GM23338 (cell line): ENCODE data around the gene RTN4RL1. TPM values are rescaled to one million over a fixed set of nuclear protein-coding genes. Genes with fewer than 3 reads are reported as not detected.

Experiments used
- ATAC-seq: fragments of 200-7000 bp; cut with Tn5 transposase; 3 replicates; pipeline ENCODE4 v1.9.1; 2020
- DNase-seq: peaks from one replicate; pipeline ENCODE4 v3.0.0-alpha.2; 2015; ENCODE audit warnings: low spot score
- H2AFZ ChIP-seq: fragments of 200-600 bp; sonication (generic); 2 replicates; pipeline ENCODE4 v1.8.0; 2016; ENCODE audit warnings: antibody characterized with exemption, mild to moderate bottlenecking, moderate library complexity
- H3F3A ChIP-seq: fragments of 200-600 bp; sonication (generic); replicated peaks from 2 replicates; pipeline ENCODE4 v1.8.0; 2017; ENCODE audit warnings: antibody characterized with exemption, mixed run types, low read depth
- H3K27ac ChIP-seq: fragments of 200-600 bp; sonication (generic); 2 replicates; pipeline ENCODE4 v1.6.1; 2016; ENCODE audit warnings: low read depth
- H3K27me3 ChIP-seq: fragments of 200-600 bp; sonication (generic); 2 replicates; pipeline ENCODE4 v1.8.0; 2016; ENCODE audit warnings: mild to moderate bottlenecking, mixed run types, moderate library complexity; ENCODE audit not compliant: insufficient read depth
- H3K36me3 ChIP-seq: fragments of 200-600 bp; sonication (generic); 2 replicates; pipeline ENCODE4 v1.8.0; 2016; ENCODE audit warnings: mild to moderate bottlenecking; ENCODE audit not compliant: insufficient read depth
- H3K4me1 ChIP-seq: fragments of 200-600 bp; sonication (generic); 2 replicates; pipeline ENCODE4 v1.8.0; 2016; ENCODE audit warnings: mild to moderate bottlenecking, moderate library complexity; ENCODE audit not compliant: insufficient read depth
- H3K4me2 ChIP-seq: fragments of 200-600 bp; sonication (generic); 2 replicates; pipeline ENCODE4 v1.7.1; 2017; ENCODE audit warnings: mixed run types
- H3K4me3 ChIP-seq: fragments of 200-600 bp; sonication (generic); 2 replicates; pipeline ENCODE4 v1.6.1; 2016; ENCODE audit warnings: mixed run types
- H3K79me2 ChIP-seq: fragments of 200-600 bp; sonication (generic); replicated peaks from 2 replicates; pipeline ENCODE4 v1.8.0; 2017; ENCODE audit warnings: mild to moderate bottlenecking; ENCODE audit not compliant: insufficient read depth
- H3K9me2 ChIP-seq: fragments of 200-600 bp; sonication (generic); 2 replicates; pipeline ENCODE4 v1.8.0; 2017; ENCODE audit not compliant: insufficient read depth
- H4K20me1 ChIP-seq: fragments of 200-600 bp; sonication (generic); replicated peaks from 2 replicates; pipeline ENCODE4 v1.8.0; 2017; ENCODE audit warnings: mild to moderate bottlenecking; ENCODE audit not compliant: insufficient read depth
- H3K27ac Mint-ChIP-seq: 2 replicates; pipeline ENCODE4 v1.8.0; 2020; ENCODE audit warnings: inconsistent platforms, mild to moderate bottlenecking, moderate library complexity, mixed read lengths
- H3K27me3 Mint-ChIP-seq: 3 replicates; pipeline ENCODE4 v1.8.0; 2022; ENCODE audit warnings: low read depth, mild to moderate bottlenecking, moderate library complexity, mixed read lengths, inconsistent platforms; ENCODE audit not compliant: insufficient read depth, poor library complexity
- H3K36me3 Mint-ChIP-seq: 3 replicates; pipeline ENCODE4 v1.8.0; 2021; ENCODE audit warnings: low read depth, mild to moderate bottlenecking, inconsistent platforms, moderate library complexity, mixed read lengths
- H3K4me1 Mint-ChIP-seq: 3 replicates; pipeline ENCODE4 v1.8.0; 2020; ENCODE audit warnings: mild to moderate bottlenecking, inconsistent platforms, mixed read lengths
- H3K4me3 Mint-ChIP-seq: 3 replicates; pipeline ENCODE4 v1.8.0; 2021; ENCODE audit warnings: moderate library complexity, mild to moderate bottlenecking, inconsistent platforms, mixed read lengths
- H3K9me3 Mint-ChIP-seq: 3 replicates; pipeline ENCODE4 v1.8.0; 2020; ENCODE audit warnings: moderate library complexity, mild to moderate bottlenecking, inconsistent platforms, mixed read lengths
- CREB1 ChIP-seq: fragments of 250-450 bp; sonication (Bioruptor Pico); IDR thresholded peaks from 2 replicates; pipeline ENCODE4 v1.5.0; 2020; ENCODE audit warnings: low read depth, mild to moderate bottlenecking, moderate library complexity
- EZH2 ChIP-seq: fragments of 200-600 bp; sonication (generic); IDR thresholded peaks from one replicate; pipeline ENCODE4 v1.8.0; 2017; ENCODE audit warnings: antibody characterized with exemption, mild to moderate bottlenecking, low read depth; ENCODE audit not compliant: unreplicated experiment
- EZH2phosphoT487 ChIP-seq: fragments of 200-600 bp; sonication (generic); IDR thresholded peaks from one replicate; pipeline ENCODE4 v1.8.1; 2018; ENCODE audit warnings: antibody characterized with exemption; ENCODE audit not compliant: unreplicated experiment
- JUNB ChIP-seq: IDR thresholded peaks from one replicate; pipeline ENCODE4 v1.6.1; 2016; ENCODE audit warnings: antibody characterized with exemption; ENCODE audit not compliant: unreplicated experiment
- NANOG ChIP-seq: IDR thresholded peaks from 2 replicates; pipeline ENCODE4 v1.6.1; 2016; ENCODE audit warnings: antibody characterized with exemption, borderline replicate concordance
- POLR2AphosphoS5 ChIP-seq: IDR thresholded peaks from 2 replicates; pipeline ENCODE4 v1.6.1; 2016; ENCODE audit warnings: antibody characterized with exemption, low read depth
- STAT1 ChIP-seq: IDR thresholded peaks from one replicate; pipeline ENCODE4 v1.6.1; 2016; ENCODE audit warnings: antibody characterized with exemption; ENCODE audit not compliant: unreplicated experiment
- ZNF114 ChIP-seq: fragments of 250-450 bp; sonication (Bioruptor Pico); IDR thresholded peaks from 2 replicates; pipeline ENCODE4 v1.5.0; 2020; ENCODE audit warnings: mild to moderate bottlenecking, moderate library complexity
- ZNF331 ChIP-seq: fragments of 250-450 bp; sonication (Bioruptor Pico); IDR thresholded peaks from 2 replicates; pipeline ENCODE4 v1.5.0; 2020; ENCODE audit warnings: low read depth, mild to moderate bottlenecking, moderate library complexity
- polyA plus RNA-seq: library from polyadenylated mRNA; unstranded; fragments of >200 nt; fragmentation: Nextera tagmentation; extraction: Ambion mirVana; gene quantifications from 2 replicates; pipeline ENCODE4 v1.2.1, GENCODE V29; 2016
- total RNA-seq: library from RNA; depleted of rRNA; stranded (reverse); fragments of >200 nt; shearing (Covaris generic); gene quantifications from 2 replicates; pipeline ENCODE4 v1.2.3, GENCODE V29; 2014
- TF ChIP-seq, protein P1 (sequence below): IDR thresholded peaks from 2 replicates; pipeline ENCODE4 v1.6.1; 2016; ENCODE audit warnings: antibody characterized with exemption
- TF ChIP-seq, protein P2 (sequence below), 2 experiments: fragments of 200-600 bp in 1 of 2; sonication (generic) in 1 of 2; conservative IDR thresholded peaks; 2 replicates each; pipeline versions ENCODE4 v1.5.1 to v1.6.1; 2016 to 2017; ENCODE audit warnings: antibody characterized with exemption in 2 of 2, low read depth in 2 of 2, mild to moderate bottlenecking in 2 of 2, moderate library complexity in 1 of 2
- TF ChIP-seq, protein P3 (sequence below): IDR thresholded peaks from one replicate; pipeline ENCODE4 v1.6.1; 2018; ENCODE audit warnings: antibody characterized with exemption; ENCODE audit not compliant: unreplicated experiment
- TF ChIP-seq, protein P4 (sequence below): fragments of 250-450 bp; sonication (Bioruptor Pico); IDR thresholded peaks from 2 replicates; pipeline ENCODE4 v1.5.0; 2020; ENCODE audit warnings: mild to moderate bottlenecking, moderate library complexity

The RTN4RL1 gene
- total and polyA plus RNA-seq, 2 experiments from 2014 or later, result 0.17 TPM; not detected in 1

DNA sequence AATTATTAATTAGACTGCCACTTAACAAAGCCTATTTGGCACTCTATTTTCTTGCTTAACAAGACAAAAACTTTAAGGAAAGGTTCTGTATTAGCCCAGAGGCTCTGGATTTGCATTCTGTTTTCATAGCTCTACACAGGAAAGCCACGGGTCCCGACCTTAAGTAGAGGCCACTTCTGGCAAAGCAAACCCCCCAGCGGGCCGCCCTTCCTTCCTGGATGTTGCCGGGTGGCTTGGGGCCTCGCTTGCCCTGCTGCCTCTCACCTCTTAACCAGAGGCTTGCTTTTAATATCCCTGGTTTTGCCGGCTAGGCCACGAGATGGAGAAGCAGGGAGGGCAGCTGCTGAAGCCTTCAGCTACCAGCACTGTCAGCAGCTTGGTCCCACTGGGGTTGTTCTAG, 4.4 kb downstream of the RTN4RL1 start:
- H3K4me3 Mint-ChIP-seq, result no peak overlapping the region
- H3K27me3 Mint-ChIP-seq, result peaks cover 67% of the 10 kb centered on the region
- DNase-seq (no peak), ATAC-seq (no peak)
- no peaks in the 10 kb centered on the region for H4K20me1 ChIP-seq
- H3K27me3 ChIP-seq, result peaks cover 69% of the 10 kb centered on the region
- H3K27ac Mint-ChIP-seq, result no peak overlapping the region
- H3F3A ChIP-seq, result no peaks in the 10 kb centered on the region
- H3K4me1 Mint-ChIP-seq, result peaks cover 3% of the 10 kb centered on the region; the same call in 2 of the 3 replicates
- no peak overlapping the region for H2AFZ ChIP-seq
- H3K9me2 ChIP-seq, result no peaks in the 10 kb centered on the region
- H3K27ac ChIP-seq, result no peak overlapping the region
- TF ChIP-seq EZH2, result no peak
- TF ChIP-seq, protein P1, sequence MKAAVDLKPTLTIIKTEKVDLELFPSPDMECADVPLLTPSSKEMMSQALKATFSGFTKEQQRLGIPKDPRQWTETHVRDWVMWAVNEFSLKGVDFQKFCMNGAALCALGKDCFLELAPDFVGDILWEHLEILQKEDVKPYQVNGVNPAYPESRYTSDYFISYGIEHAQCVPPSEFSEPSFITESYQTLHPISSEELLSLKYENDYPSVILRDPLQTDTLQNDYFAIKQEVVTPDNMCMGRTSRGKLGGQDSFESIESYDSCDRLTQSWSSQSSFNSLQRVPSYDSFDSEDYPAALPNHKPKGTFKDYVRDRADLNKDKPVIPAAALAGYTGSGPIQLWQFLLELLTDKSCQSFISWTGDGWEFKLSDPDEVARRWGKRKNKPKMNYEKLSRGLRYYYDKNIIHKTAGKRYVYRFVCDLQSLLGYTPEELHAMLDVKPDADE, result no peak
- no peak for TF ChIP-seq ZNF331
- no peak for TF ChIP-seq ZNF114 (CRISPR knock-in tag)
- TF ChIP-seq POLR2AphosphoS5, result no peak
- TF ChIP-seq, protein P2, sequence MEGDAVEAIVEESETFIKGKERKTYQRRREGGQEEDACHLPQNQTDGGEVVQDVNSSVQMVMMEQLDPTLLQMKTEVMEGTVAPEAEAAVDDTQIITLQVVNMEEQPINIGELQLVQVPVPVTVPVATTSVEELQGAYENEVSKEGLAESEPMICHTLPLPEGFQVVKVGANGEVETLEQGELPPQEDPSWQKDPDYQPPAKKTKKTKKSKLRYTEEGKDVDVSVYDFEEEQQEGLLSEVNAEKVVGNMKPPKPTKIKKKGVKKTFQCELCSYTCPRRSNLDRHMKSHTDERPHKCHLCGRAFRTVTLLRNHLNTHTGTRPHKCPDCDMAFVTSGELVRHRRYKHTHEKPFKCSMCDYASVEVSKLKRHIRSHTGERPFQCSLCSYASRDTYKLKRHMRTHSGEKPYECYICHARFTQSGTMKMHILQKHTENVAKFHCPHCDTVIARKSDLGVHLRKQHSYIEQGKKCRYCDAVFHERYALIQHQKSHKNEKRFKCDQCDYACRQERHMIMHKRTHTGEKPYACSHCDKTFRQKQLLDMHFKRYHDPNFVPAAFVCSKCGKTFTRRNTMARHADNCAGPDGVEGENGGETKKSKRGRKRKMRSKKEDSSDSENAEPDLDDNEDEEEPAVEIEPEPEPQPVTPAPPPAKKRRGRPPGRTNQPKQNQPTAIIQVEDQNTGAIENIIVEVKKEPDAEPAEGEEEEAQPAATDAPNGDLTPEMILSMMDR (conservative IDR thresholded peaks at IDR 0.05; ENCODE audit: low read depth in 2 of 2), result no peak
- no peak for TF ChIP-seq STAT1
- TF ChIP-seq, protein P3, sequence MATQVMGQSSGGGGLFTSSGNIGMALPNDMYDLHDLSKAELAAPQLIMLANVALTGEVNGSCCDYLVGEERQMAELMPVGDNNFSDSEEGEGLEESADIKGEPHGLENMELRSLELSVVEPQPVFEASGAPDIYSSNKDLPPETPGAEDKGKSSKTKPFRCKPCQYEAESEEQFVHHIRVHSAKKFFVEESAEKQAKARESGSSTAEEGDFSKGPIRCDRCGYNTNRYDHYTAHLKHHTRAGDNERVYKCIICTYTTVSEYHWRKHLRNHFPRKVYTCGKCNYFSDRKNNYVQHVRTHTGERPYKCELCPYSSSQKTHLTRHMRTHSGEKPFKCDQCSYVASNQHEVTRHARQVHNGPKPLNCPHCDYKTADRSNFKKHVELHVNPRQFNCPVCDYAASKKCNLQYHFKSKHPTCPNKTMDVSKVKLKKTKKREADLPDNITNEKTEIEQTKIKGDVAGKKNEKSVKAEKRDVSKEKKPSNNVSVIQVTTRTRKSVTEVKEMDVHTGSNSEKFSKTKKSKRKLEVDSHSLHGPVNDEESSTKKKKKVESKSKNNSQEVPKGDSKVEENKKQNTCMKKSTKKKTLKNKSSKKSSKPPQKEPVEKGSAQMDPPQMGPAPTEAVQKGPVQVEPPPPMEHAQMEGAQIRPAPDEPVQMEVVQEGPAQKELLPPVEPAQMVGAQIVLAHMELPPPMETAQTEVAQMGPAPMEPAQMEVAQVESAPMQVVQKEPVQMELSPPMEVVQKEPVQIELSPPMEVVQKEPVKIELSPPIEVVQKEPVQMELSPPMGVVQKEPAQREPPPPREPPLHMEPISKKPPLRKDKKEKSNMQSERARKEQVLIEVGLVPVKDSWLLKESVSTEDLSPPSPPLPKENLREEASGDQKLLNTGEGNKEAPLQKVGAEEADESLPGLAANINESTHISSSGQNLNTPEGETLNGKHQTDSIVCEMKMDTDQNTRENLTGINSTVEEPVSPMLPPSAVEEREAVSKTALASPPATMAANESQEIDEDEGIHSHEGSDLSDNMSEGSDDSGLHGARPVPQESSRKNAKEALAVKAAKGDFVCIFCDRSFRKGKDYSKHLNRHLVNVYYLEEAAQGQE, result no peak
- TF ChIP-seq NANOG, result no peak
- no peak for TF ChIP-seq CREB1 (CRISPR knock-in tag)
- TF ChIP-seq, protein P4, sequence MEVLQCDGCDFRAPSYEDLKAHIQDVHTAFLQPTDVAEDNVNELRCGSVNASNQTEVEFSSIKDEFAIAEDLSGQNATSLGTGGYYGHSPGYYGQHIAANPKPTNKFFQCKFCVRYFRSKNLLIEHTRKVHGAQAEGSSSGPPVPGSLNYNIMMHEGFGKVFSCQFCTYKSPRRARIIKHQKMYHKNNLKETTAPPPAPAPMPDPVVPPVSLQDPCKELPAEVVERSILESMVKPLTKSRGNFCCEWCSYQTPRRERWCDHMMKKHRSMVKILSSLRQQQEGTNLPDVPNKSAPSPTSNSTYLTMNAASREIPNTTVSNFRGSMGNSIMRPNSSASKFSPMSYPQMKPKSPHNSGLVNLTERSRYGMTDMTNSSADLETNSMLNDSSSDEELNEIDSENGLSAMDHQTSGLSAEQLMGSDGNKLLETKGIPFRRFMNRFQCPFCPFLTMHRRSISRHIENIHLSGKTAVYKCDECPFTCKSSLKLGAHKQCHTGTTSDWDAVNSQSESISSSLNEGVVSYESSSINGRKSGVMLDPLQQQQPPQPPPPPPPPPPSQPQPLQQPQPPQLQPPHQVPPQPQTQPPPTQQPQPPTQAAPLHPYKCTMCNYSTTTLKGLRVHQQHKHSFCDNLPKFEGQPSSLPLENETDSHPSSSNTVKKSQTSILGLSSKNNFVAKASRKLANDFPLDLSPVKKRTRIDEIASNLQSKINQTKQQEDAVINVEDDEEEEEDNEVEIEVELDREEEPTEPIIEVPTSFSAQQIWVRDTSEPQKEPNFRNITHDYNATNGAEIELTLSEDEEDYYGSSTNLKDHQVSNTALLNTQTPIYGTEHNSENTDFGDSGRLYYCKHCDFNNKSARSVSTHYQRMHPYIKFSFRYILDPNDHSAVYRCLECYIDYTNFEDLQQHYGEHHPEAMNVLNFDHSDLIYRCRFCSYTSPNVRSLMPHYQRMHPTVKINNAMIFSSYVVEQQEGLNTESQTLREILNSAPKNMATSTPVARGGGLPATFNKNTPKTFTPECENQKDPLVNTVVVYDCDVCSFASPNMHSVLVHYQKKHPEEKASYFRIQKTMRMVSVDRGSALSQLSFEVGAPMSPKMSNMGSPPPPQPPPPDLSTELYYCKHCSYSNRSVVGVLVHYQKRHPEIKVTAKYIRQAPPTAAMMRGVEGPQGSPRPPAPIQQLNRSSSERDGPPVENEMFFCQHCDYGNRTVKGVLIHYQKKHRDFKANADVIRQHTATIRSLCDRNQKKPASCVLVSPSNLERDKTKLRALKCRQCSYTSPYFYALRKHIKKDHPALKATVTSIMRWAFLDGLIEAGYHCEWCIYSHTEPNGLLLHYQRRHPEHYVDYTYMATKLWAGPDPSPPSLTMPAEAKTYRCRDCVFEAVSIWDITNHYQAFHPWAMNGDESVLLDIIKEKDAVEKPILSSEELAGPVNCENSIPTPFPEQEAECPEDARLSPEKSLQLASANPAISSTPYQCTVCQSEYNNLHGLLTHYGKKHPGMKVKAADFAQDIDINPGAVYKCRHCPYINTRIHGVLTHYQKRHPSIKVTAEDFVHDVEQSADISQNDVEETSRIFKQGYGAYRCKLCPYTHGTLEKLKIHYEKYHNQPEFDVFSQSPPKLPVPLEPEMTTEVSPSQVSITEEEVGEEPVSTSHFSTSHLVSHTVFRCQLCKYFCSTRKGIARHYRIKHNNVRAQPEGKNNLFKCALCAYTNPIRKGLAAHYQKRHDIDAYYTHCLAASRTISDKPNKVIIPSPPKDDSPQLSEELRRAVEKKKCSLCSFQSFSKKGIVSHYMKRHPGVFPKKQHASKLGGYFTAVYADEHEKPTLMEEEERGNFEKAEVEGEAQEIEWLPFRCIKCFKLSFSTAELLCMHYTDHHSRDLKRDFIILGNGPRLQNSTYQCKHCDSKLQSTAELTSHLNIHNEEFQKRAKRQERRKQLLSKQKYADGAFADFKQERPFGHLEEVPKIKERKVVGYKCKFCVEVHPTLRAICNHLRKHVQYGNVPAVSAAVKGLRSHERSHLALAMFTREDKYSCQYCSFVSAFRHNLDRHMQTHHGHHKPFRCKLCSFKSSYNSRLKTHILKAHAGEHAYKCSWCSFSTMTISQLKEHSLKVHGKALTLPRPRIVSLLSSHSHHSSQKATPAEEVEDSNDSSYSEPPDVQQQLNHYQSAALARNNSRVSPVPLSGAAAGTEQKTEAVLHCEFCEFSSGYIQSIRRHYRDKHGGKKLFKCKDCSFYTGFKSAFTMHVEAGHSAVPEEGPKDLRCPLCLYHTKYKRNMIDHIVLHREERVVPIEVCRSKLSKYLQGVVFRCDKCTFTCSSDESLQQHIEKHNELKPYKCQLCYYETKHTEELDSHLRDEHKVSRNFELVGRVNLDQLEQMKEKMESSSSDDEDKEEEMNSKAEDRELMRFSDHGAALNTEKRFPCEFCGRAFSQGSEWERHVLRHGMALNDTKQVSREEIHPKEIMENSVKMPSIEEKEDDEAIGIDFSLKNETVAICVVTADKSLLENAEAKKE (CRISPR knock-in tag), result no peak
- no peak for TF ChIP-seq JUNB
- TF ChIP-seq EZH2phosphoT487, result no peak
- no peaks in the 10 kb centered on the region for H3K36me3 Mint-ChIP-seq
- no peaks in the 10 kb centered on the region for H3K79me2 ChIP-seq
- H3K4me1 ChIP-seq, result peaks cover 4% of the 10 kb centered on the region; the same call in 1 of the 2 replicates
- no peaks in the 10 kb centered on the region for H3K36me3 ChIP-seq
- H3K4me3 ChIP-seq, result no peak overlapping the region
- H3K4me2 ChIP-seq, result no peak overlapping the region
- no peaks in the 10 kb centered on the region for H3K9me3 Mint-ChIP-seq
